Trophoblast cell (in vitro differentiated cells and primary cell): ENCODE results near the gene QPRT.
A peak's percentile ranks its signal among the peaks of the same experiment; 100 is the strongest.

Experiments used
- DNase-seq, 2 donors: peaks; one replicate each; pipeline ENCODE4 v3.0.0-alpha.2; 2016
- H2AFZ ChIP-seq: 2 replicates; pipeline ENCODE4 v1.6.1; 2013; ENCODE audit warnings: low read length, moderate library complexity, mild to moderate bottlenecking; ENCODE audit not compliant: insufficient read depth, poor library complexity
- H2AK5ac ChIP-seq: 2 replicates; pipeline ENCODE4 v1.6.1; 2013; ENCODE audit warnings: mild to moderate bottlenecking, low read length
- H2BK120ac ChIP-seq: 2 replicates; pipeline ENCODE4 v1.6.1; 2013; ENCODE audit warnings: low read length, mild to moderate bottlenecking, moderate library complexity; ENCODE audit not compliant: insufficient read depth, poor library complexity
- H2BK12ac ChIP-seq: 2 replicates; pipeline ENCODE4 v1.6.1; 2013; ENCODE audit warnings: mild to moderate bottlenecking, low read length, moderate library complexity
- H2BK5ac ChIP-seq: 2 replicates; pipeline ENCODE4 v1.6.1; 2013; ENCODE audit warnings: low read length, low read depth, moderate library complexity, mild to moderate bottlenecking; ENCODE audit not compliant: poor library complexity
- H3K14ac ChIP-seq: 2 replicates; pipeline ENCODE4 v1.6.1; 2013; ENCODE audit warnings: mild to moderate bottlenecking, low read length
- H3K18ac ChIP-seq: 2 replicates; pipeline ENCODE4 v1.6.1; 2013; ENCODE audit warnings: mild to moderate bottlenecking, low read length
- H3K23ac ChIP-seq: 2 replicates; pipeline ENCODE4 v1.6.1; 2013; ENCODE audit warnings: low read length
- H3K27ac ChIP-seq: 2 replicates; pipeline ENCODE4 v1.5.1; 2013; ENCODE audit warnings: low read depth, mild to moderate bottlenecking, inconsistent platforms, low read length, moderate library complexity
- H3K27me3 ChIP-seq: 2 replicates; pipeline ENCODE4 v1.6.1; 2013; ENCODE audit warnings: inconsistent platforms, mild to moderate bottlenecking, low read length, moderate library complexity; ENCODE audit not compliant: insufficient read depth
- H3K36me3 ChIP-seq, 2 experiments: 1 replicate in 1 of 2; 2 replicates in 1 of 2; pipeline ENCODE4 v1.6.1; 2013; ENCODE audit warnings: low read length in 2 of 2, mild to moderate bottlenecking in 2 of 2, moderate library complexity in 1 of 2; ENCODE audit not compliant: insufficient read depth in 2 of 2, control insufficient read depth in 1 of 2
- H3K4ac ChIP-seq: 2 replicates; pipeline ENCODE4 v1.6.1; 2013; ENCODE audit warnings: low read depth, mild to moderate bottlenecking, low read length, moderate library complexity
- H3K4me1 ChIP-seq, 2 experiments: 1 replicate in 1 of 2; 2 replicates in 1 of 2; pipeline ENCODE4 v1.6.1; 2013; ENCODE audit warnings: low read length in 2 of 2, mild to moderate bottlenecking in 2 of 2, moderate library complexity in 1 of 2; ENCODE audit not compliant: insufficient read depth in 2 of 2, control insufficient read depth in 1 of 2
- H3K4me2 ChIP-seq: 2 replicates; pipeline ENCODE4 v1.6.1; 2013; ENCODE audit warnings: inconsistent platforms, mild to moderate bottlenecking, low read length, moderate library complexity
- H3K4me3 ChIP-seq: 2 replicates; pipeline ENCODE4 v1.5.1; 2013; ENCODE audit warnings: mild to moderate bottlenecking, low read depth, low read length, inconsistent platforms
- H3K79me1 ChIP-seq: one replicate; pipeline ENCODE4 v1.6.1; 2013; ENCODE audit warnings: low read length
- H3K79me2 ChIP-seq: 2 replicates; pipeline ENCODE4 v1.6.1; 2013; ENCODE audit warnings: low read length, mild to moderate bottlenecking; ENCODE audit not compliant: control insufficient read depth, insufficient read depth, poor library complexity
- H3K9ac ChIP-seq: 2 replicates; pipeline ENCODE4 v1.6.1; 2013; ENCODE audit warnings: mild to moderate bottlenecking, low read length
- H3K9me3 ChIP-seq: 2 replicates; pipeline ENCODE4 v1.6.1; 2013; ENCODE audit warnings: low read depth, mild to moderate bottlenecking, control low read depth, inconsistent platforms, low read length; ENCODE audit not compliant: insufficient read depth
- H4K12ac ChIP-seq: 2 replicates; pipeline ENCODE4 v1.6.1; 2013; ENCODE audit warnings: low read depth, mild to moderate bottlenecking, low read length, moderate library complexity
- H4K8ac ChIP-seq: 2 replicates; pipeline ENCODE4 v1.6.1; 2013; ENCODE audit warnings: low read depth, mild to moderate bottlenecking, low read length, moderate library complexity
- H4K91ac ChIP-seq: one replicate; pipeline ENCODE4 v1.6.1; 2013; ENCODE audit warnings: low read depth, mild to moderate bottlenecking, low read length, moderate library complexity
- WGBS: extraction: QIAGEN DNeasy Blood & Tissue Kit; methylation state at CpG from one replicate; pipeline ENCODE4 v1.1.7; 2013; ENCODE audit warnings: missing lambda C conversion rate; ENCODE audit not compliant: insufficient read length, insufficient coverage; ENCODE audit errors: extremely low coverage; 5-methylcytosine and 5-hydroxymethylcytosine counted together

The QPRT gene

GRCh38 chr16:29644338-29644857 is 34.6 kb upstream of the QPRT start:
- Histone ChIP-seq H2BK12ac (peak overlapping the region; percentile 92), H2BK5ac (no peak overlapping the region), H2AK5ac (no peak overlapping the region), H3K4me1 (peaks cover 0 to 5% of the 10 kb centered on the region in 2 experiments), H3K14ac (no peak overlapping the region), H2BK120ac (no peak overlapping the region), H3K4ac (no peak overlapping the region), H3K79me2 (no peaks in the 10 kb centered on the region), H3K27ac (no peak overlapping the region), H3K4me2 (no peak overlapping the region), H3K4me3 (no peak overlapping the region), H4K8ac (peak overlapping the region; percentile 55), H3K36me3 (no peaks in the 10 kb centered on the region), H2AFZ (no peak overlapping the region), H4K12ac (peak overlapping the region; percentile 7), H3K9me3 (no peaks in the 10 kb centered on the region), H3K27me3 (no peaks in the 10 kb centered on the region), H3K9ac (no peak overlapping the region), H4K91ac (peak overlapping the region; percentile 67), H3K79me1 (no peaks in the 10 kb centered on the region), H3K23ac (no peak overlapping the region), H3K18ac (no peak overlapping the region)
- WGBS = no CpG with 5 or more reads among the region's 9 CpGs
- peak in 1 of 2 donors; percentile 15 for DNase-seq

GRCh38 chr16:29644973-29645693 is 33.8 kb upstream of the QPRT start:
- Histone ChIP-seq H3K4me2 (no peak overlapping the region), H4K91ac (no peak overlapping the region), H3K27me3 (no peaks in the 10 kb centered on the region), H2BK5ac (no peak overlapping the region), H4K8ac (no peak overlapping the region), H3K79me2 (no peaks in the 10 kb centered on the region), H3K27ac (no peak overlapping the region), H3K23ac (no peak overlapping the region), H3K4ac (no peak overlapping the region), H3K36me3 (no peaks in the 10 kb centered on the region), H3K18ac (no peak overlapping the region), H2BK120ac (no peak overlapping the region), H4K12ac (no peak overlapping the region), H3K9ac (no peak overlapping the region), H3K79me1 (no peaks in the 10 kb centered on the region), H3K4me3 (no peak overlapping the region), H2BK12ac (no peak overlapping the region), H3K4me1 (peaks cover 0 to 5% of the 10 kb centered on the region in 2 experiments), H3K14ac (no peak overlapping the region), H3K9me3 (no peaks in the 10 kb centered on the region), H2AFZ (no peak overlapping the region), H2AK5ac (no peak overlapping the region)
- WGBS = no CpG with 5 or more reads among the region's 4 CpGs
- peak in 1 of 2 donors; percentile 10 for DNase-seq

GRCh38 chr16:29645694-29646187 is 33.2 kb upstream of the QPRT start:
- H3K79me2 ChIP-seq = no peaks in the 10 kb centered on the region
- no peak overlapping the region for H3K23ac ChIP-seq
- peaks cover 0 to 5% of the 10 kb centered on the region in 2 experiments for H3K4me1 ChIP-seq
- no peak overlapping the region for H3K27ac ChIP-seq
- H3K79me1 ChIP-seq = no peaks in the 10 kb centered on the region
- WGBS = no CpG with 5 or more reads among the region's 4 CpGs
- no peak overlapping the region for H3K14ac ChIP-seq
- H2BK5ac ChIP-seq = no peak overlapping the region
- H3K36me3 ChIP-seq = no peaks in the 10 kb centered on the region
- no peak overlapping the region for H4K8ac ChIP-seq
- H2BK12ac ChIP-seq = no peak overlapping the region
- no peak overlapping the region for H4K12ac ChIP-seq
- no peak overlapping the region for H3K18ac ChIP-seq
- H3K9ac ChIP-seq = no peak overlapping the region
- no peak overlapping the region for H2AK5ac ChIP-seq
- H2BK120ac ChIP-seq = no peak overlapping the region
- H3K27me3 ChIP-seq = no peaks in the 10 kb centered on the region
- DNase-seq = peak in 1 of 2 donors; percentile 59
- no peaks in the 10 kb centered on the region for H3K9me3 ChIP-seq
- no peak overlapping the region for H3K4ac ChIP-seq
- no peak overlapping the region for H3K4me2 ChIP-seq
- H3K4me3 ChIP-seq = no peak overlapping the region
- no peak overlapping the region for H2AFZ ChIP-seq
- no peak overlapping the region for H4K91ac ChIP-seq

GRCh38 chr16:29646947-29647346 is 32.0 kb upstream of the QPRT start:
- Histone ChIP-seq H2AFZ (no peak overlapping the region), H2BK5ac (no peak overlapping the region), H3K18ac (no peak overlapping the region), H3K79me1 (no peaks in the 10 kb centered on the region), H2BK120ac (no peak overlapping the region), H3K27ac (no peak overlapping the region), H2AK5ac (no peak overlapping the region), H4K12ac (no peak overlapping the region), H2BK12ac (no peak overlapping the region), H3K36me3 (no peaks in the 10 kb centered on the region), H4K91ac (no peak overlapping the region), H4K8ac (no peak overlapping the region), H3K4ac (no peak overlapping the region), H3K23ac (no peak overlapping the region), H3K4me3 (no peak overlapping the region), H3K27me3 (no peaks in the 10 kb centered on the region), H3K14ac (no peak overlapping the region), H3K79me2 (no peaks in the 10 kb centered on the region), H3K9ac (no peak overlapping the region), H3K4me2 (no peak overlapping the region), H3K4me1 (peaks cover 0 to 5% of the 10 kb centered on the region in 2 experiments), H3K9me3 (no peaks in the 10 kb centered on the region)
- no peak for DNase-seq
- no CpG with 5 or more reads among the region's 3 CpGs for WGBS
